ENCODE results near the gene UAP1.

UAP1 gene

DNA sequence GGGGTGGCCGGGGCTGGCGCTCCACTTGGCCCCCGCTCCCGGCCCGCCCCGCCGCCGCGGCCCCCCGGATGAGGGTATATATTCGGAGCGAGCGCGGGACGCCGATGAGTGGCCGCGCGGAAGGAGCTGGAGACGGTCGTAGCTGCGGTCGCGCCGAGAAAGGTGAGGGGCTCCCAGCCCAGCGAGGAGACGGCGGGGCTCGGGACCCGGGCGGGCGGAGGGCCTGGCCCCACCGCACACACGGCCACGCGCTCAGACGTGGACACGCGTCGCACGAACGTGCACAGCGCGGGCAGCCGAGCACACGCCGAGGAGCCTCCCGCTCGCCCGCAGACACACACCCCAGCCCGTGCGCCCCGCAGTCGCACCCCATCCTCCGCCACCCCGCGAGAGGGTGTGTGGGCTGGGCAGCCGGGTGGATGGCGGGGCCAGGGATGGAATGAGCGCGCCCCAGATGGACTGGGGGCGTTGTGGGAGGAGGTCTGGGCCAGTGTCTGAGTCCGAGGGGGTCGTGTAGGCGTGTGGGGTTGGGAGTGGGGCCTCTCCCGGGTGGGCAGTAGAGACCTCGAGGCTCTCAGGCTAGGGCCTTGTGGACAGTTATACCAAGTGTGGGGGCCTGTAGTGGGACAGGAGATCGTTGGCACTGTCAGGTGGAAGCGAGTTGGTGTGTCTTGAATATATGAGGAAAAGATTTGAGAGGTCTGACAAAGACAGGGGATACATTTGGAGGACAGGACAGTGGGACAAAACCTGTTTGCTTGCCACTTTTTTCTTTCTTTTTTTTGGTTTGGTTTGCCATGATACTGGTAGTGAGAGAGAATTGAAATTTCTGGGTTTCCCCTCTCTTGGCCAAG is at the start of gene UAP1:
Gene UAP1, plus strand, starts transcription at position 107 of the 854 bp plus-strand sequence. CDS start 4,347 bp downstream, outside the sequence.
- TF ChIP-seq, protein P1, sequence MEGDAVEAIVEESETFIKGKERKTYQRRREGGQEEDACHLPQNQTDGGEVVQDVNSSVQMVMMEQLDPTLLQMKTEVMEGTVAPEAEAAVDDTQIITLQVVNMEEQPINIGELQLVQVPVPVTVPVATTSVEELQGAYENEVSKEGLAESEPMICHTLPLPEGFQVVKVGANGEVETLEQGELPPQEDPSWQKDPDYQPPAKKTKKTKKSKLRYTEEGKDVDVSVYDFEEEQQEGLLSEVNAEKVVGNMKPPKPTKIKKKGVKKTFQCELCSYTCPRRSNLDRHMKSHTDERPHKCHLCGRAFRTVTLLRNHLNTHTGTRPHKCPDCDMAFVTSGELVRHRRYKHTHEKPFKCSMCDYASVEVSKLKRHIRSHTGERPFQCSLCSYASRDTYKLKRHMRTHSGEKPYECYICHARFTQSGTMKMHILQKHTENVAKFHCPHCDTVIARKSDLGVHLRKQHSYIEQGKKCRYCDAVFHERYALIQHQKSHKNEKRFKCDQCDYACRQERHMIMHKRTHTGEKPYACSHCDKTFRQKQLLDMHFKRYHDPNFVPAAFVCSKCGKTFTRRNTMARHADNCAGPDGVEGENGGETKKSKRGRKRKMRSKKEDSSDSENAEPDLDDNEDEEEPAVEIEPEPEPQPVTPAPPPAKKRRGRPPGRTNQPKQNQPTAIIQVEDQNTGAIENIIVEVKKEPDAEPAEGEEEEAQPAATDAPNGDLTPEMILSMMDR (IDR thresholded peaks at IDR 0.05) = no peak

DNA sequence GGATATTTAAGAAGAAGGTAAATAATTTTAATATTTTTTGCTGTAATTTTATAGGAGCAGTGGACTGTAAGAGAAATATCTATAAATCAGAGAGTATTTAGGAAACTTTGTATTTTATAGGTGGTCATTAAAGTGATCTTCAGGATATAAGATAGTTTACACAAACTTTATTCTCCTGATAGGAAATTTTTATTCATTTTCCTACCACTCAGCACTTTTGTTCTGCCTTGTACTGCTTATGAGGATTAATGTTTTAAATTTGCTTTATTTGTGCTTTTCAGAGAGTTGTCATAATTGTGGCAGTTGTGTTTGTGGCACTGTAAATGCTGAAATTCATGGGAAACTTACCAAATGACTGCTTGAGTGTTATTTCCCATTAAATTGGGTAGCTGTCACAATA is 34.2 kb upstream of the UAP1 start:
- TF ChIP-seq, protein P1 (IDR thresholded peaks at IDR 0.05) = no peak

DNA sequence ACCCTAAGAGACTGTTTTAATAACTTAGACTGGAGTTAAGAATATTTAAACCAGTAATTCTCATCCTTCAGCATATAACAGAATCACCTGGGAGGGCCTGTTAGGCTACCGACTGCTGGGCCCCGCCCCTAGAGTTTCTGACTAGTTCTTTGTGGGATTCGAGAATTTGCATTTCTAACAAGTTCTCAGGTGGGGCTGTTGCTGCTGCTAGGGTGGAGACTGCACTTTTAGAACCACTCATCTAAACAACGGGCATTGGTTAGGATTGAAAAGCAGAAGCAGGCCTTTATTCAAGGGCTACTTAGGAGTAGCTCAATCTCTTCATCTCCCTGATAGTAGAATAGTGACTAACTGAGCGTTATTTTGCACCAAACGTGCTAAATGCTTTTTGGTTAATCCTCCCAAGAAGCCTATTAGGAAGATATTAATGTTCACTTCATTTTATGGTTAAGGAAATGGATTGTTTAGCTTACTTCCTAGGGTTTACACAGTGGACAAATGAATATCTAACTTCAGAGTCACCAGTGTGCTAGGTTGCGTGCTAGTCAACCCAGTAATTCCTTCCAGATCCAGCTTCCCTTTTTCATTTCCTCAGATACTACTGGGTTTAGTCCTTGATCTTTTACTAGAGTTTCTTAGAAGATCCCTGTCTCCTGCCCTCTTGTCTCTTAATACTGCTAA is 31.1 kb upstream of the UAP1 start:
- TF ChIP-seq, protein P1 (IDR thresholded peaks at IDR 0.05) = no peak

DNA sequence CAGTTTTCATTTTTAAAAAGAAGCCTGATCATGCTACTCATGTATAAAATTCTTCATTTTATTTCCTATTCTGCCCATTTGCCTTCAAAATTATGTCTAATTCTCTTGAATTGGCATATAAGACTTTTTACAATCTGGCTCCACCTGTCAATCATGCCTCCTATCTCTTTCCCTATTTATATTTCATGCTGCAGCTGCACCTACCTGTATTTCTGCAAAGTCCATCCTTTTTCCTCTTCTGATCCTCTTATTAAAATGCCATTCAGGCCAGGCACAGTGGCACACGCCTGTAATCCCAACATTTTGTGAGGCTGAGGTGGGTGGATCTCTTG is 30.6 kb upstream of the UAP1 start:
- TF ChIP-seq, protein P1 (IDR thresholded peaks at IDR 0.05) = no peak

DNA sequence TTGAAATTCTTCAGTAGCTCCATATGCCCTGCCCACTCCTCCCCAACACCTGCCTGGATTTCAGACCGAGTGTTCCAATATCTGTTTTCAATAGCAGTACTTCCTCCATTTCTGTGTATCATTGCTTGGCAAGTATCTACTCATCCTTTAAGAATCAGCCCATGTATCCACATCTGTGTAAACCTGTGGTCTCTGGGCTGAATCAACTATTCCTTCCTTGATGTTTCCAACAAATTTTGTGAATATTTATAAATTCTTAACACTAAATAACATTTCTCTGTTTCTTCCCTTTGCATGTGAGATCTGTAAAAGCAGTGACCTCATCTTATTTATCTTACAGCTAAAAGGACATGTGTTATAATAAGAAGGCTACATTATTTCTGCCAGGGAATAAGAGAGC is 26.0 kb upstream of the UAP1 start:
- TF ChIP-seq, protein P1 (IDR thresholded peaks at IDR 0.05) = no peak

DNA sequence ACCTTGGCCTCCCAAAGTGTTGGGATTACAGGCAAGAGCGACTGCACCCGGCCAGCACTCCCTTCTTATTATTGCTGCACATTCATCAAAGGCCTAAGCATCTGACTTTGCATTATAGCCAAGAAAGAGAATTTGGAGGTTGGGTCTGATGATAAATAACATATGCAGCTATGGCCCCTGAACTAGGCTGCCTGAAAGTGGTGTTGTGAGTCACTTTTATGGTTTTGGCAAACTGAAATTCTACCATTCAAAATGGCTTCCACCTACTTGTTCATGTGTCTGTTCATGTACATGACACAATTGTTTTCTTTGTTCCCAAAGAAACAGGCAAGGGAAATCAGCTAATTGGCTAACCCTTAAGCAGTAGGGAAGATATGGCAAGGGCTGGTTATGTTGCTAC is 25.0 kb upstream of the UAP1 start:
- TF ChIP-seq, protein P1 (IDR thresholded peaks at IDR 0.05) = no peak

DNA sequence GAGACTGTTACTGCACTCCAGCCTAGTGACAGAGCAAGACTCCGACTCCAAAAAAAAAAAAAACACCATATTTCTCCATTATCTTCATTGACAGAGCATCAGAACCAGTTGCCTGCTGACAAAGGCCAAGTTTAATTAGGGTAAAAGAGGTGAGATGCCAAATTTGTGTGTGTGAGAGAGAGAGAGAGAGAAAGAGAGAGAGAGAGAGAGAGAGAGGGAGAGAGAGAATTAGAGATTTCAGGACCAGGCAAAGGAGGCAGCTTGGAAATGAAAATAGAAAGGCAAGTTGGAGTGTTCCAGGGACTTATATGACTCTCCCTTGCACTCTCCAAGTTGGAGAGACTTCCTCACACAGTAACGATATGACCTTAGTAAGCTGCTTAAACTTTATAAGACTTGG is 24.3 kb upstream of the UAP1 start:
- TF ChIP-seq, protein P1 (IDR thresholded peaks at IDR 0.05) = no peak
